ENCODE measurements around the gene PNN.
"Not testable (repeated sequence)": the region's sequence is repeated elsewhere in the genome, so short reads cannot be mapped to it uniquely, and the experiment has no call there.

Gene PNN

GRCh38 chr14:39229601-39230110 lies 54.6 kb downstream of the PNN start:
- DNase-seq (ENCODE audit: low read depth), result no peak

GRCh38 chr14:39230416-39231035 lies 55.5 kb downstream of the PNN start:
- DNase-seq (ENCODE audit: low read depth), result no peak

GRCh38 chr14:39231751-39232553 lies 56.9 kb downstream of the PNN start:
- DNase-seq (ENCODE audit: low read depth), result not testable (repeated sequence)
